NCI-H748 treated with DMSO at 0.1 percent for 48 hours (cell line): Measurements from ENCODE around the gene NEB.
"Not testable (repeated sequence)": the region's sequence is repeated elsewhere in the genome, so short reads cannot be mapped to it uniquely, and the experiment has no call there.

ENCODE experiments used
- DNase-seq: peaks from one replicate; lab custom pipeline; 2025; lab: John Stamatoyannopoulos, UW

The NEB gene

DNA sequence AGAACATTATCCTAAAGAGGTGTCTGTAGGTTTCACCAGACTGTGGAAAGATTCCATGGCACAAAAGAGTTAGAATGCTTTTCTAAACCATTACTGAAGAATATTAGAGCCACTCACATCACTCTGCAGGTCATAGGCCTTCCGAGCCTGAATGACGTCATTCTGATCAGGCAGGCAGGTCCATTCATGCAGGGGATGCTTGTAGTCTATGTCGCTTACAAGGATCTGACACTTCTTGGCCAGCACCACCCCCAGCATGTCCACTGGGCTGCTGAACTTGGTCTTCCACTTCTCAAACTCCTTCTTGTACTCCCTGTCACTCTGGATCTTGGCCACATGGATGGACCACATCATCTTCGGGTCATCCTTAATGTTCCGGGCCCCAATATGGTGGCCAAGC lies 120.1 kb downstream of the NEB start:
- no peak for DNase-seq

DNA sequence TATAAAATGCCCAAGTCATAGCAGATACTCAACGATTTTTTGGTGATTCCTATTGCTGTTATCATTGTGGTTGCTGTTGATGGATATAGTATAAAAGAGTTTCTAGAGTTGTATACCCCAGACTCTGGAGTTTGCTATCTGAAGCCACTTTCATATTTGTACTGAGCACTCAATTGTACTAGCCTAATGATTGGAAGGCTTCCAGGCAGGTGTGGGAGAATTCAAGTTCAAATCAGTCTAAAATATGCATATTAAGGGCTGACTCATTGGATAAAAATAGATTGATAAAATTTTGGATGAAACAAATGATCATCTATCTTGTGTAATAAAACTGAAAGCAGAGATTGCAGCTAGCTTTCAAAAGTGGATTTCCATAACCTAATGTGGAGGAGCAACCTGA lies 122.9 kb downstream of the NEB start:
- DNase-seq: no peak

DNA sequence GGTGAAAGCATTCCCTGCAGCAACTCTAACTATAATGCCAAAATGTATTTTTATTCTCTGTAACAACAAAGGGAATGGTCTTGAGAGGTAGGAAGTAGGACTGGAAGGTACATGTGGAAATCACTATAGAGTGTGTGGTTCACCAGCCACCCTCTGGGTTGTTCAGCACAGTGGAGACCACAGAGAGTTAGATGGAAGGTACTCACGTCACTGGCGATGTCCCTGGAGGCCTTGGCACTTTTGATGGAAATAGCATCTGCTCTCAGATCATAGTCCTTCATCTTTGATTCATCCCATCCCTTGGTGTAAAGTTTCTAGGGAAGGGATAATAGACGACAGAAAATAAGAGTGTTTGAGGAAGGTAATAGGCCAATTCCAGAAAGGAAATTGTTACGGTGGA lies 124.0 kb downstream of the NEB start:
- no peak for DNase-seq

DNA sequence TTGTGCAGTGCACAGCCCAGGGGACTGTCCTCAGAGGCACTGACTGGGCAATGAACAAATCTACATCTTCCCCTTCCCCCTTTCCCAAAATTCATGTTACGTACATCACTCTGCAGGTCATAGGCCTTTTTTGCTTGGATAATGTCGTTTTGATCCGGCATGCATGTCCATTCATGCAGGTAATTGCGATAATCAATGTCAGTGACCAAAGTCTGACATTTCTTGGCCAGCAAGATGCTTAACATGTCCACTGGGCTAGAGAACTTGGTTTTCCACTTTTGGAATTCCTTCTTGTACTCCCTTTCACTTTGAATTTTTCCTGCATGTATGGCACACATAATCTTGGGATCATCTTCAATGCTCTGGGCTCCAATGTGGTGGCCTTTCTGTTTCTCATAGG lies 124.6 kb downstream of the NEB start:
- no peak for DNase-seq

GRCh38 chr2:151607459-151608424 lies 126.5 kb downstream of the NEB start:
- DNase-seq: not testable (repeated sequence)

DNA sequence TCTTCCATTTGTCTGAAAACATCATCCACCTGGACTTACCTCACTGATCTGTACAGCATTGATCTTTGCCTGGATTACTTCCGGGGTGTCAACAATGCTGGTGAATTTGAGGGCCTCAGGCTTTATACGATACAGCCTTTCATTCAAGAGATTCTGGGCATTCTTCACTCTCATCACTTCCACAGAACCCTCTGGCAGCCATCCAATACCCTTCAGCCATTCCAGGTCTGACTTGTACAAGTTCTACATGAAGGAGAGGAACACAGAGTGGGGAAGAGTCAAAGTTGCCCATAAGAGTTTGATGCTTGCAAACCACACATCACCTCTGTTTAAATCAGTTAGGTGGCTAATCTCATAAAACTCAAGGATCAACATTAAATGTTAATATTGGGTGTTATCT lies 130.7 kb downstream of the NEB start:
- DNase-seq: not testable (repeated sequence)

DNA sequence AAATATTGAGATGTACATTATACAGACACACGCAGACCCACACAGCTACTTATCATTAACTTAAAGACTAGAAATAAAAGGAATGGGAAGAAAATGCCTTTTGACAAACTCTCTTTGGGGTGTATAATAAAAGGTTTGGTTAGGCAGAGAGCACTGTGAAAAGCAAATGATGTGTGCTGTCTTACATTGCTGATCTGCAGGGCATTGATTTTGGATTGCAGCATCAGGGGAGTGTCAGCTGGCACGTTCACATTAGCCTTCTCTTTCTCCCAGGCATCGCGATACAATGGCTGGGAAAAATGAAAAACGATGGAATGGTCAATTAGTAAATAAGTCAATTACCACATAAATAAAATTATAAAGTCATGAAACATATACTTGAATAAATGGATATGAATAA lies 131.9 kb downstream of the NEB start:
- DNase-seq: not testable (repeated sequence)

- DNase-seq: not testable (repeated sequence)
Measured at GRCh38 chr2:151601803-151602202, 132.5 kb downstream of the NEB start.

GRCh38 chr2:151596903-151597608 lies 137.2 kb downstream of the NEB start:
- DNase-seq: not testable (repeated sequence)

DNA sequence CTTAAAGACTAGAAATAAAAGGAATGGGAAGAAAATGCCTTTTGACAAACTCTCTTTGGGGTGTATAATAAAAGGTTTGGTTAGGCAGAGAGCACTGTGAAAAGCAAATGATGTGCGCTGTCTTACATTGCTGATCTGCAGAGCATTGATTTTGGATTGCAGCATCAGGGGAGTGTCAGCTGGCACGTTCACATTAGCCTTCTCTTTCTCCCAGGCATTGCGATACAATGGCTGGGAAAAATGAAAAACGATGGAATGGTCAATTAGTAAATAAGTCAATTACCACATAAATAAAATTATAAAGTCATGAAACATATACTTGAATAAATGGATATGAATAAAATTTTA lies 142.4 kb downstream of the NEB start:
- DNase-seq: not testable (repeated sequence)

DNA sequence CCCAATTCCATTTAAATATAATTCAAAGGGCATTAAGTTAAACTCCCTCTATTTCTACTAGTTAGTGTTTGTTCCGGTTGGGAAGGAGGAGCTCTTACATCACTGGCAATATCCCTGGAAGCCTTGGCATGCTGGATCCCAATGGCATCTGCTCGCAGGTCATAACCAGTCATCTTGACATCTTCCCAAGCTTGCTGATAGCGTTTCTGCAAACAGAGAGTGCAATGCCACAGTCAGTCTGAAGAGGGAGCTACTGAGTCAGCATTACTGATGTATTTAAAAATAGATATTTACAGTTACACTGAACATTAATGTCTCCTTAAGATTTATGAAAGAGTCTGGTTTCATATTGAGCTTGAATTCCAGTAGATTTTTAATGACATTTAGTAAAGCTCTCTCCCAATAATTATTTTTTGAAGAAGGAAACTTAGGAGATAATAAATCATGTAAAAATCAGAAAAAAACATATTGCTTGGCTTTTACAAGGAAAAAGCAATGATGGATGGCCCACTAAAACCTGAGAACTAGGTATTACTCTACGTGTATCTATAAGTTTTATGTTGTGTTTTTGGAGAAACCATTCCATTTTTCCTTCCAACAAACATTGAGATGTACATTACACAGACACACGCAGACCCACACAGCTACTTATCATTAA lies 142.9 kb downstream of the NEB start:
- DNase-seq: not testable (repeated sequence)

GRCh38 chr2:151581300-151581699 lies 153.0 kb downstream of the NEB start:
- DNase-seq: not testable (repeated sequence)

DNA sequence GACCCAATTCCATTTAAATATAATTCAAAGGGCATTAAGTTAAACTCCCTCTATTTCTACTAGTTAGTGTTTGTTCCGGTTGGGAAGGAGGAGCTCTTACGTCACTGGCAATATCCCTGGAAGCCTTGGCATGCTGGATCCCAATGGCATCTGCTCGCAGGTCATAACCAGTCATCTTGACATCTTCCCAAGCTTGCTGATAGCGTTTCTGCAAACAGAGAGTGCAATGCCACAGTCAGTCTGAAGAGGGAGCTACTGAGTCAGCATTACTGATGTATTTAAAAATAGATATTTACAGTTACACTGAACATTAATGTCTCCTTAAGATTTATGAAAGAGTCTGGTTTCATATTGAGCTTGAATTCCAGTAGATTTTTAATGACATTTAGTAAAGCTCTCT lies 153.6 kb downstream of the NEB start:
- not testable (repeated sequence) for DNase-seq

DNA sequence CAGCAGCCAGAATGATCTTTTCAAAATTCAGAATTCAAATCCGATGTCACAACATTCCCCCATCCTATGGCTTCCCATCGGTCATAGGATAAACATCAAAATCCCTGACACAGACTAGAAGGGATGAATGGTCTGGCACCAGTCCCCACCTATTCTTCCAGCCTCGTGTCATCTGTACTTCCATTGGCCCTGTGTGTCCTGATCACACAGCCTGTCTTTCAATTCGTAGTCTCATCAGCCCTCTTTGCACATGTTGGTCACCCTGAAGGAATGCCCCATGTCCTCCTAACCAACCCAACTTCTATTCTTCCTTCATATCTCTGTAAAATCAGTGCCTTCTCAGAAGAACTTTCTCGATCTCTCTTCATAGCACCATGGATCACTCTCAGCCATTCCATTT lies 157.2 kb downstream of the NEB start:
- no peak for DNase-seq

DNA sequence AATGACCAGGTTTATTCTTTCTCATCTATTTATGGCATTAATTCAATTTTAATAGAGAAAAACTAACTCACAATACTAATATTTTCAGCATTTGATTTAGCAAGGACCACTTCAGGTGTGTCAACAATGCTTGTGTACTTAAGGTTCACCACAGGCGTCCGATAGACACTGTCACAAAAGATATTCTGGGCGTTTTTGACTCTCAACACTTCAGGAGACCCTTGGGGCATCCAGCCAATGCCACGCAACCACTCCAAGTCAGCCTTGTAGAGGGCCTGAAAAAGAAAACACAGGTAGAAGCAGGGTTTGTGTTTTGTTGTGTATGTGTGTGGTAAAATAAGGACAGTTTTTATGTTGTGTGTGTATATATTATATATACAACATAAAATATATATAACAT lies 158.2 kb downstream of the NEB start:
- DNase-seq: no peak

- DNase-seq: no peak
Measured at GRCh38 chr2:151575338-151575737, 158.9 kb downstream of the NEB start.

DNA sequence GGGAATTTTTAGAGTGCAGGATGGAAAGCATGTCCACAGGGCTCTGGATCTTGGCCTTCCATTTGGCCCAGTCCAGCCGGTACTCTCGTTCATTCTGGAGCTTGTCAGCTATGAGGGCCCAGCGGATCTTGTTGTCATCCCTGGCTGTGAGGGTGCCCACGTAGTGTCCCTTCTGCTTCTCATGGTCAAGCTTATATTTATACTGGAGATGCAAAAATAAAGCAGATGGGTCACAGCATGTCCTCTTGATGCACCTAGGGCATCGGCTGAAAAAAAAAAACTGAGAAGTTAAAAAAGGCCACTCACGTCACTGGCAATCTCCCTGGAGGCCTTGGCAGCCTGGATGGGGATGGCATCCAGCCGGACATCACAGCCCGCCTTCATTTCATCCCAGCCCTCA lies 164.1 kb downstream of the NEB start:
- DNase-seq: no peak

DNA sequence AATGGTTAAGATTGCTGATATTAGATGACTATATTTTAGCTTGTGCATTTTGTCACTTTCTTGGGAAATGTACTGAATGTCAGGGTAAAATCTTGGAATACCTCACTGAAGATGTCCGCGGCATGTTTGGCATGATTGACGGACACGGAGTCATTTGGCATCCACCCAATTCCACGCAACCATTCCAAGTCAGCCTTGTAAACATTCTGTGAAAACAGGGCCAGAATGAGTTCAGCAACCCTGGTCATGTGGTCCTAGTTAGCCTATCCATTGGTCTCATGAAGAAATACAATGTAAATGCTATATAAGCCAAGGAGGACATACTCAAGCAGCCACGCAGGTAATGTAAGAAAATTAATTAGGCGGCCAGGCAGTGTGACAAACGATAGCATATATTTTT lies 165.1 kb downstream of the NEB start:
- DNase-seq: no peak

GRCh38 chr2:151568501-151568900 lies 165.8 kb downstream of the NEB start:
- DNase-seq: no peak

DNA sequence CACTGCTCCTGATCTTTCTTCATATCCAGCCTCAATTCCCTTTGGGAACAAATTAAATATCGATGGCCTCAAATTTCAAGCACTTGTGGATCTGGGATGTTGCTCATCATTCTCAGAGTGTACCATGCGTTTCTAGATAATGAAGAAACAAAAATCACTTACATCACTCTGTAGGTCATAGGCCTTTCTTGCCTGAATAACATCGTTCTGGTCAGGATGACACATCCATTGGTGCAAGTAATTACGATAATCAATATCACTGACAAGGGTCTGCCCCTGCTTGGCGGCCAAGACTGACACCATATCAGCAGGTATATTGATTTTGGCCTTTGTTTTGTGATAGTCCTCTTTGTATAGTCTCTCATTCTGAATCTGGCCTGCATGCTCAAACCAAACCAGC lies 167.3 kb downstream of the NEB start:
- no peak for DNase-seq

GRCh38 chr2:151562398-151562797 lies 171.9 kb downstream of the NEB start:
- DNase-seq: no peak

- DNase-seq: no peak
Measured at GRCh38 chr2:151560289-151560688, 174.0 kb downstream of the NEB start.

DNA sequence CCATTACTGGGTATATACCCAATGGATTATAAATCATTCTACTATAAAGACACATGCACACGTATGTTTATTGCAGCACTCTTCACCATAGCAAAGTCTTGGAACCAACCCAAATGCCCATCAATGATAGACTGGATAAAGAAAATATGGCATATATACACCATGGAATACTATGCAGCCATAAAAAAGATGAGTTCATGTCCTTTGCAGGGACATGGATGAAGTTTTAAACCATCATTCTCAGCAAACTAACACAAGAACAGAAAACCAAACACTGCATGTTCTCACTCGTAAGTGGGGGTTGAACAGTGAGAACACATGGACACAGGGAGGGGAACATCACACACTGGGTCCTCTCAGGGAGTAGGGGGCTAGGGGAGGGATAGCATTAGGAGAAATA lies 174.8 kb downstream of the NEB start:
- DNase-seq: not testable (repeated sequence)
